GM18861 (cell line): ENCODE data around the gene ITPR1.

Experiments used
- ATAC-seq: cut with Tn5 transposase; IDR thresholded peaks from one replicate; pipeline ENCODE4 v1.9.1; 2021; ENCODE audit not compliant: unreplicated experiment

ITPR1 gene

DNA sequence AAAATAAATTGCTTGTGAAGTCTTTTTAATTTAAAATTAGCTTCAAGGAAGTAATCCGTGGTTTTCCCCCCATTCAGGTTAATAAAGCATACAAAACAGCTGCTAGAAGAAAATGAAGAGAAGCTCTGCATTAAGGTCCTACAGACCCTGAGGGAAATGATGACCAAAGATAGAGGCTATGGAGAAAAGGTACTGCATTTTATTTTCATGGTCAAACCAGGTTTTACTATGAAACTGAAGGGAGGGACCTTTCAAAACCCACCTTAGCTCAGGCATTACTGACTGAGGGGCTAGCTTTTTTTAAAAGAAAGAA, 218.5 kb downstream of the ITPR1 start:
- ATAC-seq: no peak

DNA sequence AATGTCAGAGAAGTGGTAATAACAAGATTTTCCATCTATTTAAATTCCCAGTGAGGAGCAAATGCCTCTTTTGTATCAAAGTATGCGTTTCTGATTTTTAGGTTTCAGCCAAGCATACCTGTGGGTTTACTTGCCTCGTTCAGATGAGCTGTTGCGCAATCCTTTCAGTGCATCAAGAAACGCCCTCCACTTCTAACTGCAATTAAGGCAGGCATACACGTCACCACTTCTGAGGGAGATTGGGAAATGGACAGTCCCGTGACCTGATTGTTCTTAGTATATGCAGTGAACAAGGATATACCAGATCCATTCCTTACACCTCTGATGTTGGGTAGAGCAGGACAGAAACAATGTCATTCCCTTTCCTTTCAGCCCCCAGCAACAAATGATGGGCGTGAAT, 219.0 kb downstream of the ITPR1 start:
- no peak for ATAC-seq

DNA sequence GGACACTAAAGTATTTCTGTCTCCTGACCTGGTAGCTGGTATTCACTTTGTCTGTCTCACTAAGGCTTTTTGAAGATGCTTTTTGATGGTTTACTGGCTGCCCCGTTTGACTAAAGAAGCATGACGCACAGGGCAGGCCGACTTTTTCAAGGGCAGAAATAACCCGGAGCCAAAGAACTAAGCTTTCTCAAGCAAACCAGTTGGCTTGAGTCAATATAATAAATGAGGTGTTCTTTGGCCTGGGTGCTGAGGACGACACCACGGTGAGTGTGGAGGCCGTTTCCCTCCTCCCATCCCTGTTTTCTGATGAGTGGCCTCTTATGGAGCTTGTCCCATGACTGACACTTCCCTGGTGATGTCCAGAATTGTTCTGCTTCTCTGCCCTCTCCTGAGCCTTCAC, 220.9 kb downstream of the ITPR1 start:
- ATAC-seq: no peak

DNA sequence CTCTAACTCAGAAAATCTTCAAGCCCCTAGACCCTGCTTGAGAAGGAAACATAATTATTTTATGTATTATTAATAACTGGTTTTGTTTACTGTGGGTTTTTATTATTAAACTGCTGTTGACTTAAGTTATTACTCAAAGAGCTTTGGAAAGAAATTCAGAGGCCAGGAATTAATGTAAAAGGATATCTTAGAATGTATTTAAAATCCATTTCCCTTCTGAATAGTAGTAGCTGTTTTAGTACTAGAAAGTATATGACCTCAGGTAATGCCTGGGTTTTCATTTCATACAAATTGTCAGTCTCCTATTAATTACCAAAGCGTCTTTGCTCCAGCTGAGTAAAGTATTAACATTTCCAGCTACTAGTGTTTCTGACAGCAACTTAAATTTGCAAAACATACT, 223.1 kb downstream of the ITPR1 start:
- no peak for ATAC-seq

DNA sequence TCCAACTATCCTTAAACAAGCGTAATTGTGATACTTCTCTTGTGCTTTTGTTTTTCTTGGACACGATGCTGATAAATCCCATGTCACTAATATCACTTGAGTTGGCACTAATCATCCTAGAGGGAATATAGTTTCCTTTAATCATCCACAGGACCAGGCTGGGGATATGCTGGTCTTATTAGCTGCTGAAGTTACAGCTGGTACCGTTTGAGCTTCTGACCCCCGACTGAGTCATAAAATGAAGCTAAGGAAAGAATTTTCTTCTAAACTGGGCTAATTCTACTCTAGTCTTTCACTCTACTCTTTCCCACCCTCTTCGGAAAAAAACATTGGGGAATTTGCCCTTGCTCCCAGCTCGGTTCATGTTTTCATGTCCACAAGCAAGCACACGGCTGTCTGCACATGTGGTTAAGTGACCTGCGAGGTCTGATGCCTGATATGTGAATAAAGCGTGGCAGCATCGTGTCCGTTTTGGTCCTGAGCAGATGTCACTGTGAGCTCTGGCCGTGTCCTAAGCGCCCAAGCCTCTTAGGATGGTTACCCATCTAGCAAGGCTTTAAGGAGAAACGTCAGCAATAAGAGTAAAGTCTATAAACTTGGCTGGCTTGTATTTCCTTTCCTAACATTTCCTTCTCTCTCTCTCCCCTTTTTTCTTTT, 223.7 kb downstream of the ITPR1 start:
- no peak for ATAC-seq

DNA sequence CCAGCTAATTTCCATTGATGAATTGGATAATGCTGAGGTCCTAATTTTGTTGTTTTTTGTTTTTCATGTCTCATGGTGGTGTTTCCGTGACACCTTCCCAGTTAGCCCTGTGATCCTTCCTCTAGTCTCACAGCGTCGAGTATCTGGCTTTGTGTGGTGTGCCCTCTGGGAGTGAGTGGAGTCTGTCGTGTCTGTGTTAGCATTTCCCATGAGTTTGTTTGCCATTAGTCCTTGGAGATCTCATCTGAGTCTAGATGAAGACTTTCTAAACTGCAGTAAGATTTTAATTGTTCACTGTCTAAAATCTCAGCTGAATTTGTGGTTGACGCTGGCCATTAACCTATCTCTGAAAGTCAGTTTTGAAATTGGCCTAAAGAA, 224.2 kb downstream of the ITPR1 start:
- ATAC-seq: no peak

DNA sequence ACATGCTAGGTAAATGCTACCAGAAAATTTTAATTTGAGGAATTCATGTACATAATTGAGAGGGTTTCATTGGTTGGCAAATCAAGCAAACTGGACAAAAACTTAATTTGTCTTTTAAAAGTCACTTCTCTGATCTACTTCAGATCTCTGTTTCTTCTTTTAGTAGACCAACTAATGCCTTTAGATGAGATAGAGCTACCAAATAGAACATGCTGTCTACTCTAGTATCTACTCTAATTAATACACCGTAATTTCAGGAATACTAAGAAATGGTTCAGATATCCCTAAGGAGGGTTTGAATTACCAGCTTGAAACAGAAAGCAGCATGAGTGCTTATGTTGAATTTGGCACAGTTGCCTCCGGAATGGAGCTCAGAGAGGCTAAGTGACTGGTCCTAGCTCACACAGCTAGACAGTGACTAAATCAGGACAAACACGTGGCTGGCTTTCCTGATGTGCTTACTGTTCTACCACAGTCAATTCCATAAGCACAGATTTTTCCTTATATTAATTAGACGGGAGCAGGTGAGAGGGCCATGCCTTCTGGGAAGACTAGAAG, 225.1 kb downstream of the ITPR1 start:
- ATAC-seq: no peak

DNA sequence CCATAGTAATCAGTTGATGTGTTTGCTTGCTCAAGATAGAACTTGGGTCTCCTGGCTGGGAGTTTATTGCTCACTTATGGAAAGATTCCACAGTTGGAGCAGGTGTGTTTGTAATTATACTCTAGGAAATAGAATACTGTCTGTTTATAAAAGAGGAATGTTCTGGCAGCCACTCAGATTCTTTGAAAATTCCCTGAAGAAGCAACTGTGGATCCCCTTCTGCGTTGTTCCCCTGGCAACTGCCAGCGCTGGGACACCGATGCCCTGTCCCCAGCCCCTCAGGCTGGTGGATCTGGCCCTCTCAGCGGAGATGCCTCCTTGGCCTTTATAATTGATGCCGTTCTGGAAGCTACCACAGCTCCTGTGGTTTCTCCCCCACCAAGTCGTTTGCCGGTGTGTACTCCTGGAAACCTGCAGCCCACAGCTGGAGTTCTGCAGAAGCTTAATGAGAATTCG, 225.9 kb downstream of the ITPR1 start:
- ATAC-seq: no peak

DNA sequence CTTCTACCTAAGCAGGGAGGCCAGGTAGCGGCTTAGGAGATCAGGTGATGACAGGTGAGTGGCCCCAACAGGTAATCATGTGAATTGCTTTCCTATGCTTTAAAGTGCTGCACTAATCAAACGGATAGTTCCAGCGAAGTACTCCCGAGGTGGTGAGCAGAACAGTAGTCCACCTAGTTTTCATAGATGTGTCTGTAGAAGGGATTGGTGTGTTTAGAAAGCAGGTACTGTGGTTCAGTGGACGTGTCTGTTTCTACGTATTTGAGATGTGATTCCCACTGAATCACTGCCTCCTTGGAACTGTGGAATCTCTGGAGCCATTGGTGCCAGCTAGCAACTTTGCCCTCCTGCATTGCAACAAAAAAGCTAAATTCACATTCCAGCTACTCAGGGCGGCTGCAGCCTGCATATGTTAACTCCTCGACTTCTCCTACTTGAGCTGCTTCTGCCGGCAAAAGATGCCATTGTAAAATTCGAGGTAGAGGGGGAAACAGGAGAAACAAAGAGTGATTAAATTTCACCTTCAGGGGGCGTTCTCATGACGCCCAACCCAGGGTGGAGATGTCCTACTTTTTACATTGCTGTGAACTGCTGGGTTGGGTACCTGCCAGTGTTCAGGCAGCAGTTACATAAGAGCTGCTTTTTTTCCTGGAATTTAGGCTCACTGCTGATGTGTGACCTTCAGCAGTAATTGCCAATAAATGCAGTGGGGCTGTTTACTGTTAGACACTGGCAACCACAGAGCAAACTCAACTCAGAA, 227.3 kb downstream of the ITPR1 start:
- no peak for ATAC-seq

DNA sequence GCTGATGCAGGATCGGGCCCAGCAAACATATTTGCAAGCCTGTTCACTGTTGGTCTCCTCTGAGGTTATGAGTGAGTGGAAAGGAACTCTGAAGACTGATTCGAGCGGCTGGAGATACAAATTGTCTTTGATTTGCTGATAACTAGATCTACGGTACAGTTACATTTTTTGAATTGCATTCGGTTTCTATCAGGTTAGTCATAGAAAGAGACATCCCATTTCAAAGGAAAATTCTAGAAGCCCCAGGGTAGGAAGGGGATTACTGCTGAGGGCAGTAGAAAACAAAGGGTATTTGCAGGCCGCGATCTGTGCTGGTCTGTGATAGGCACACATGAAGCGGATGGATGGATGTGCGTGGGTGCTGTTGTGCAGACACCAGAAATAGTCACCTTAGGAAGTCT, 228.4 kb downstream of the ITPR1 start:
- ATAC-seq: no peak

DNA sequence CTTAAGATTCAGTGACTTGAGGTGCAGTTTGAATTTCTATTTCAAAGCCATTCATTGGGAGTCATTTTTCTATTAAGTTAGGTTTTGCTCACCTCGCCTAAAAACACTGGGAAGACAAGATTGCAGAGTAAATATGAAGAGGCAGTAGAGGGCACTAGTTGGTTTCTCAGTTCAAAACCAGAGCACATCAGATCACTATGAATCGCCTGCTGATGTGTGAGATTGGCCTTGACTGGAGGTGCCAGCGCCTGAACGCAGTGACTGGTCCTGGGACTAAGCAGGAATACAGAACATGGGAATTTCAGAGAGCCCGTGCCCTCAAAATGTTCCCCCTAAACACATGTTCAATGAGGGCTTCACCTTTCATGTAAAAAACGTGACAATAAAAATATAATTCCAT, 229.0 kb downstream of the ITPR1 start:
- peak; percentile 80 for ATAC-seq

DNA sequence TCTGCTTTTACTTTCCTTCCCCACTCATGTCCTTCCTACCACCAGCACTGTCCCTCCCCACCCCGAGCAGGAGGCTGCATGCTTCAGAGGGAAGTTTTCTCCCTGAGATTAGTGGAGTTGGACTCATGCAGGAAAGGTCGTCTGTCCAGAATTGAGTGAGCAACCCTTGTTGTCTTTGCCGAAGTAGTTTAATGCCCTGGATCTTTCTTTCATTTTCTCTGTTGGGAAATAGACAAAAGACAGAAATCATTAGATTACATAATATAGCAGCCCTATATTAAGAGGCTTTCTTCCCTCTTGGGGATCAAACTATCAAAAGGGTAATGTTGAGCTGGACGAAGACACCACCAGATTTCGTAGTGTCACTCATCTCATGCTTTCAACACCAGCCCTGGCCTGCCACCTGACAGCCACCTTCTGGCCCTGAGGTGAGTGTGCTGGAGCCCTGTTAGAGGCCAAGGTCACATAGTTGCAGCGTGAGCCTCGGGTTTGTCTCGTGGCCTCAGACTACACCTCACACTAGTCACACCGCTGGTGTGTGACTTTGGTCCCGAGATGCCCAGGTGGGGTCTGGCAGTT, 231.0 kb downstream of the ITPR1 start:
- ATAC-seq: no peak

DNA sequence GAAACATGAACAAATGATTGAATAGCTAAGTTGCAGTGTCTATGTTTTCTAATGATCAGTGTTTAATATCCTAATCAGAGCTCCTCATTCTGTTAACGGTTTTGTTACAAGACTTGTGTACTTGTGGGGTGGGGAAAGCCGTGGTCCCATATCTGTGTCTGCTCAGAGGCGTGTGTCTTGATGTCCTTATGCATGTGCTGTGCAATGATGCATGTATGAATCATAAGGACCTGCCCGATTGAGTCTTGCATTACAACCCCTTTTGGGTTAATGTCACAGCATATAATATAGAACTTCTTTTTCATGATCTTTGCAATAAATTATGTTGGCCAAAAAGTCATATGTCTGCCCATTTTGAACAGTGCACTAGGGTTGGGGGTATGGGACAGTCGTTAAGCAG, 233.4 kb downstream of the ITPR1 start:
- no peak for ATAC-seq

DNA sequence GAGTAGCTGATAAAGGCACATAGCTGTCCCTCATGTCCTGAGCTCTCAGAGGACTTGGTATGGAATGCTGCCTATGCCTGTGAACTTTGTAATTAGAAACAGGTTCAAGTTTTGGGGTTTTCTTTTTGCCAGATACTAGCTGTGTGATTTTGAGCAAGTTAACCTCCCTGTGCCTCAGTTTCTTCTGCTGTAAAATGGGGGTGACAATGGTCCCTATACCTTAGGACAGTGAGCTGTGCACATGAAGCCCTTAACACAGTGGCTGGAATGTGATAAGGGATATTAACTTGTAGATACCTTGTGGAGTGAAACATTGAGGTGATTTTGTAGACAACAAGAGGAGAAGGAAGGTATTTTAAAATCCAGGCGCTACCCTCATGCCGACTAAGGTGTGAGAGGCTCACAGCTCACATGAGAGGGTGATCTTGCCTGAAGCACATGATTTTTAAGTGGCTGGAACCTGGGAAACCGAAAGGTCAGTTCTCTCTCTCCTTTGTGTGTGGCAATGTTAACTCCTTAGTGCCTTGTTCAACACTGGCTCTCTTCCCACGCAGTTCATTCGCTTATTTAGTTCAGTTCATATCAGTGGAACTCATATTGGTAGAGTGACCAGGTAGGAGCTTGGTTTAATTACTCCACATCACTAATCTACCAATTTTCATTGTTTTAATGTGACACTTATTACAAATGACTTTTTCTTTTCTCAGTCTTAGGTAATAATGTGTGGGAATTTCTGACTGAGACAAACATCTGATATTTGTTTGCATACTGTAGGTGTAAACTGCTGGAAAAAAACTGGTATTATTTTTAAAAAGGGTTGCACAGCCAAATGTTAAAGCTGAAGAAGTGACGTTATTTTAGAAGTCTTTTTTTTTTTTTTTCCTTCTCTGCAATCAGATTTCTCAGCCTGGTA, 236.2 kb downstream of the ITPR1 start:
- no peak for ATAC-seq

DNA sequence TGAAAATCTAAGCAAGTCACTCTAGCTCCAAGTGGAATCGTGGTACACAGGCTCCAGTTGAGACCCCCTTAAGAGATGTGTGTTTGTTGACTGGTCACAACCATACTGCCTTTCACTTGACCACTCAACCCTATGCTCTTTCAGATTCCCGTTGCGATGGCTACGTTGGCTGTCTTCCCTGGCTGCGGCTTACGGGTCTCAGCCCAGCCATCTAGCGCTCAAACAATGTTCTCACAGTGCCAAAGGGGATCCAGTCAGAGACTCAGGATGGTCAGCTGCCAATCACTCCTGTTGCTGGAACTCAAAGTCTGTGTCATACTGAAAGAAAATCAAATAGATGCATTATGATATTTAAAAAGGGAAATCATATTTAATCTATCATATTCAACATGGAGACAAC, 237.6 kb downstream of the ITPR1 start:
- no peak for ATAC-seq

DNA sequence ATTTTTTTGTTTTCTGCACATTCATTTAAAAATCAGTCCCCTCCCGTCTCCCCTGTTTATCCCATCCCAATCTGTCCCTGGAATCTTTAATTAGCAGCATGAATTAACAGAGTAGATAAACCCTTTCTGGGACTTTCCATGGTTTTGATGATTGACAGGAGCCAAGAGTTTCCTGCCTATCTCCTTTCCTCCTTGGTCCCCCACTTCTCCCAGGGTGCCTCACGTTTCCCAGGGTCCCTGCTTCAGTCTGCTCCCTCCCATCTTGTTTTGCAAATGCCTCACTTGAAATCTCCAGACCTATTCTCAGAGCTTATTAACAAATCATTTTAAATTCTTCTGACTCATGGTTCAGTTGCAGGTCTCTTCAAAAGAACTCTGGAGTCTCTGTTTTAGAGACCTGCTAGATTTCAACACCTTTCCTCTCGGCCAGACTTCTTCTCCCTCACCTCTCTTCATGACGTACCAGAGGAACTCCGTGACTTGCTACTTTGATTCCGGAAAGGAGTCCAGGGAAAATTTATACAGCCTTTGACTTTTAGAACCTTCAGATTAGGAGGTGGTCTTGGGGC, 238.5 kb downstream of the ITPR1 start:
- no peak for ATAC-seq

DNA sequence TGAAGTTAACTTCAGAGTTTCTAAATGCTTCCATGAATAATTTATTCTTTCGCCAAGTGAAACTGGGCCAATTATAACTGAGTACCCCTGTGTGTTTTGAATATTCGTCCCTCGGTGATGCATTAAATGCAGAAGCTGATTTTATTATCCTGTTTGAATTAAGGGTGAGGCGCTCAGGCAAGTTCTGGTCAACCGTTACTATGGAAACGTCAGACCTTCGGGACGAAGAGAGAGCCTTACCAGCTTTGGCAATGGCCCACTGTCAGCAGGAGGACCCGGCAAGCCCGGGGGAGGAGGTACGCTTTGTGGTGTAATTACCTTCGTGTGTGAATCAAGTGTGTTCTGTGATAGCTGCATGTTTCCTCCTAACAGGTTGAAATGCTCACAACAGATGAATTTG, 239.8 kb downstream of the ITPR1 start:
- ATAC-seq: no peak

DNA sequence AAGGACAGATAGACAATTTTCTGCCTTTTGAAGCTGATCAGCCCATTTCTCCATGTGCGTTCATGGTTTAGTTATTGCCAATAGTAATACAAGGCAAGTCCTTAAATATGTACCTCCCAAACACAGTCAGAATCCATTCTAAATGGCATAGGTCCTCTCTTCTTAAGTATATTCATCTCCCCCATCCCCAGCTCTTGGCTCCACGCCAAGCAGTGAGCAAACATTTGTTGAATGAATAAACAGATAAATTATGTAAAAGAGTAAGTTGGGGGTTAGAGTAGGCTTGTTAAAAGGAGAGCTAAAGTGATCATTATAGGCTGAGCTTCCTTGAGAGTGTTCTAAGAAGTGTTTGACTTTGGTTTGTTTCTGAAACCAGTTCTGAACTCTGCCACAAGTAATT, 241.3 kb downstream of the ITPR1 start:
- no peak for ATAC-seq

DNA sequence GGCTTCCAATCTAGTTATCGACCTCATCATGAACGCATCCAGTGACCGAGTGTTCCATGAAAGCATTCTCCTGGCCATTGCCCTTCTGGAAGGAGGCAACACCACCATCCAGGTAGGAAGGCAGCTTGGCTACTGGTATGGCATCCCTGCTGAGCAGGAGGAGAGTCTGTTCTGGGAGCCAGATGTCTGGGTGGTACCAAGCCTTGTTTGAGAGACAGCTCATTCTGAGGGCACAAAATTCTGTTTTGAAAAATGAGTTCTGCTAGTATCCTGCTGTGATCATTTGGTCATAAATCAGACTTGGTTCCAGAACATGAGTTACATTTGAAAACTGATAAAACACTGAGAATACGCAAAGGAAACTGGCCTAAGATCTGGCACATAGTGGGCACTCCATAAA, 242.1 kb downstream of the ITPR1 start:
- ATAC-seq: no peak

DNA sequence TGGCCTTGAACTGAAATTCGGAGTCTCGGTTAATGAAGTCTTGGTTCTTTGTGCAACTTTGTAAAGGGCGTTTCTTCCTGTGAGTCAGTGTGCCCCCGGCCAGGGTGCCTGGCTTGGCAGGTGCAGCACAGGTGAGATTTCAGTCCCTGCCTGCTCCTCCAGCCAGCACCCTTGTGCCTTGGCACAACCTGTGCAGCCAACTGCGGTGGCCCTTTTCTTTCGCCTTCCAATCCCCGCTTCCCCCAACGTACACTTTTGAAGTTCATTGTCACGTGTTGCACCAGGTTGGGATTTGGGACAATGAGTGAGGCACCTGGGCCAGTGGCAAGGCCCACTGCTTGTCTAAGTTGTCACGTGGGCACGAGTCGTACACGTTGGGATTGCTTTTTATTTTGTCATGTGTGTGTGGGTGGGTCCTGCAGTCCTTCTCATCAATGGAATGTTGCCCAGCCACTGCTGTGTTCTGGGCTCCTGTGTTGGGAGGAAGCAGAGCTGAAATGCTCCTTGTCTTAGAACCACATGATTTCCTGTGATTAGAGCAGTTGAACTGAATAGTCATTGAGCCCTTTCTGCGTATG, 243.2 kb downstream of the ITPR1 start:
- ATAC-seq: no peak
